CD4-positive, alpha-beta T cell treated with Interleukin-2 at 100 ng/mL for 4 hours (primary cell): ENCODE data around the gene FIZ1.
A peak's percentile ranks its signal among the peaks of the same experiment; 100 is the strongest.
"Not testable (repeated sequence)": the region's sequence is repeated elsewhere in the genome, so short reads cannot be mapped to it uniquely, and the experiment has no call there.

Experiments
- DNase-seq: peaks from one replicate; pipeline ENCODE4 v3.0.0-alpha.2; 2020; ENCODE audit warnings: low spot score

Gene FIZ1

GRCh38 chr19:55594996-55595545 lies 4.2 kb downstream of the FIZ1 start:
- no peak for DNase-seq

DNA sequence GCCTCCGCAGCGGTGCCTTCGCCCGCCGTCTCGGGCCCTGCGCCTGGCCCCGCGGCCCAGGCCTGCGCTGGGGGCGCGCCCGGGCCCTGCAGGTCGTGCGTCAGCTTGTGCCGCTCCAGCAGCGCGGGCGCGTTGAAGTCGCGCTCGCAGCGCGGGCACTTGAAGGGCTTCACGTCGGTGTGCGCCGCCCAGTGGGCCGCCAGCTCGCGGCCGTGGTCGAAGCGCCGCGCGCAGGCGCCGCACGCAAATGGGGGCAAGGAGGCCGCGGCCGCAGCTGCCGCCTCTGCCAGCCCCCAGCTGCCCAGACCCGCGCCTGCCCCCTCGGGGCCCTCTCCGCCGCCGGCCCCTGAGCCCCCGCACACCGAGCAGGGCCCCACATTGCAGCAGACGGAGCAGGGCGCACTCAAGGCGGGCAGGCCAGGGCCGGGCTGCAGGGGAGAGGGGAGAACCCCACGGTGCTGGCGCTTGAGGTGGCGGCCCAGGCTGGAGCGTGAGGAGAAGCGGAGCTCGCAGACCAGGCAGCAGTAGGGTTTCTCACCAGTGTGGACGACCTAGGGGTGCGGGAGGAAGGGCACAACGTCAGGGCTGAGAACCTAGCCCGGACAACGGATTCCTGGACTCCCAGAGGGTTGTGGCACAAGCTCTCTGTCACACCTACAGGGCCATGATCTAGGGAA lies 6.1 kb downstream of the FIZ1 start:
- no peak for DNase-seq

DNA sequence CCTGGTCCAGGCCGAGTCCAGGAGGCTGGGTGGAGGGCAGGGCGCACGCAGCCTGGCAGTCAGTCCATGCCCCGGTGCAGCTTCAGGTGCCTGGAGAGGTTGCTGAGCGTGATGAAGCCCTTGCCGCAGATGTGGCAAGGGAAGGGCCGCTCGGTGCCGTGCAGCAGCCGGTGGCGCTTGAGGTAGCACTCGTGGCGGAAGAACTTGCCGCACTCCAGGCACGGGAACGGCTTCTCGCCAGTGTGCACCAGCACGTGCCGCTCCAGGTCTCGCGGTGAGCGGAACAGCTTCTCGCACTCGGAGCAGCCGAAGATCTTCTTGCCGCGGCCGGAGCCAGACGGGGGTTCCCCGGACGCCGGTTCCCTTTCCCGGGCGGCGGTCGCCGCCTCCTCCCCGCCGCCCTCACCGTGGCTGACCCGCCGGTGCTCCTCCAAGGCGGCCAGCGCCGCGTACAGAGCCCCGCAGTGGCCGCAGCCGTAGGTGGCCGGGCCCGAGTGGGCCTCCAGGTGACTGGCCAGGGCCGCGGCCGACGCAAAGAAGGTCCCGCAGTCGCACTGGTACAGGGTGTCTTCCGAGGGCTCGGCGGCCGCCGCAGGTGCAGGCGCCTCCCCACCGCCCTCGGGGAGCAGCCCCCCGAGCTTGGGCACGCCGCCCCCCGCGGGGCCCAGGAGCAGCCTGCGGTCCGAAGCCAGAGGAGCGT lies 6.8 kb downstream of the FIZ1 start:
- DNase-seq, result no peak

DNA sequence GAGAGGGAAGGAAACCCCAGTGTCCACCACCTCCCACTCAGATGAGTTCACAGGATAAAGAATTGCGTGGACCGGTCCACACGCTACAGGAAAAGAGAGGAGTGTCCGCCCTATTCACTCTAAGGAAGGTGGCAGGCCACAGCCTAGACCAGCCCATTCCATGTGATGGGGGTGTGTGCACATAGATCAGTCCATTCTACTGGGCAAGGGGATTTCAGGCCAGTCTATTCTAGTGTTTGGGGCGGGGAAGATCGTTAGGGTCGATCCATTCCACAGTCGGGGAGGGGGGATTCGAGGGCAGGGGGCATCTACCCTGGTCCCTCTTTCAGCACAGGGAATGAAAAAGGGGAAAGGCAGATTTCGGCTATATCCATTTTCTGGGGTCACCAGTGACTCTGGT lies 7.8 kb downstream of the FIZ1 start:
- no peak for DNase-seq

- no peak for DNase-seq
These were observed 8.7 kb downstream of the FIZ1 start for GRCh38 chr19:55590617-55591016.

- DNase-seq, result no peak
These were observed 9.2 kb downstream of the FIZ1 start for GRCh38 chr19:55590109-55590508.

DNA sequence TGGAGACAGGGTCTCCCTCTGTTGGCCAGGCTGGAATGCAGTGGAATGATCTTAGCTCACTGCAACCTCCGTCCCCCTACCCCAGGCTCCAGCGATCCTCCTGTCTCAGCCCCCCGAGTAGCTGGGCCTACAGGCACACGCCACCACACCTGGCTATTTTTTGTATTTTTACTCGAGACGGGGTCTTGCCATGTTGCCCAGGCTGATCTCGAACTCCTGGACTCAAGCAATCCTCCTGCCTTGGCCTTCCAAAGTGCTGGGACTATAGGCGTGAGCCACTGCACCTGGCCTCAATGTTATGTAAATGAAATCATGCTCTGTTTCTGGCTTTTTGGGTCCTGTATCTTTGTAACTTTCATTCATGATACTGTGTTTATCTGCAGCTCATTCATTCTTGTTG lies 10.6 kb downstream of the FIZ1 start:
- DNase-seq, result no peak

GRCh38 chr19:55586976-55587668 lies 12.2 kb downstream of the FIZ1 start:
- DNase-seq, result peak; percentile 94

GRCh38 chr19:55585658-55586339 lies 13.5 kb downstream of the FIZ1 start:
- no peak for DNase-seq

DNA sequence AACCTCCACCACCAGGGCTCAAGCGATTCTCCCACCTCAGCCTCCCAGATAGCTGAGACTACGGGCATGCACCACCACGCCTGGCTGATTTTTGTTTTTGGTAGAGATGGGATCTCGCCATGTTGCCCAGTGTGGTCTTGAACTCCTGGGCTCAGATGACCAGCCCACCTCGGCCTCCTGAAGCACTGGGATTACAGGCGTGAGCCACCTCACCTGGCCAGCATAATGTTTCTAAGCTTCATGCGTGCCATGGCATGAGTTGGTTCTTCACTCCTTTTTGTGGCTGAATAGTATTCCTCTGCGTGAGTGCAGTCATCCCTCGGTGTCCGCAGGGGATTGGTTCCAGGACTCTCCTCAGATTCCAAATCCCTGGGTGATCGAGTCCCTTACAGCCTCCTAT lies 14.4 kb downstream of the FIZ1 start:
- no peak for DNase-seq

DNA sequence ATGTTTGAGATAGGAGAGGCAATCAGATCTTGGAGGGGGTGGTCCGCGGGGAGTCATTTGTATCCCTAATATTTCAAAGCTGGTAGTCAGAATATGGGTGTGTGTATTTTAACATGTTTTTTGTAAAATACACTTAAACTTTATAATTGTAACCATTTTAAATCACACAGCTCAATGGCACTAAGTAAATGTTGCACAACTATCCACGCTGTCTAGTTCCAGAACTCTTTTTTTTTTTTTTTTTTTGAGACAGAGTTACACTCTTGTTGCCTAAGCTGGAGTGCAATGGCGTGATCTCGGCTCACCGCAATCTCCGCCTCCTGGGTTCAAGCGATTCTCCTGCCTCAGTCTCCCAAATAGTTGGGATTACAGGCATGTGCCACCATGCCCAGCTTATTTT lies 15.4 kb downstream of the FIZ1 start:
- not testable (repeated sequence) for DNase-seq

DNA sequence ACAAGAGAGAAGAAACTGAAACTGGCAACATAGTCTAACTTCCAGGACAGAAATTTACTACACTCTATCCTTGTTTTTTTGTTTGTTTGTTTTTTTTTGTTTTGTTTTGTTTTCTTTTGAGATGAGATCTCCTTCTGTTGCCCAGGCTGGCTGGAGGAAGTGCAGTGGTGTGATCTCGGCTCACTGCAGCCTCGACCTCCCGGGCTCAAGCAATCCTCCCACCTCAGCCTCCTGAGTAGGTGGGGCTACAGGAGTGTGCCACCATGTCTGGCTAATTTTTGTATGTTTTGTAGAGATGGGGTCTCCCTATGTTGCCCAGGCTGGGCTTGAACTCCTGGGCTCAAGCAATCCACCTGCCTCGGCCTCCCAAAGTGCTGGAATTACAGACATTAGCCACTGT lies 17.0 kb downstream of the FIZ1 start:
- DNase-seq, result not testable (repeated sequence)

- no peak for DNase-seq
These were observed 17.5 kb downstream of the FIZ1 start for GRCh38 chr19:55581823-55582223.

- DNase-seq, result no peak
These were observed 18.0 kb downstream of the FIZ1 start for GRCh38 chr19:55581145-55581822.

DNA sequence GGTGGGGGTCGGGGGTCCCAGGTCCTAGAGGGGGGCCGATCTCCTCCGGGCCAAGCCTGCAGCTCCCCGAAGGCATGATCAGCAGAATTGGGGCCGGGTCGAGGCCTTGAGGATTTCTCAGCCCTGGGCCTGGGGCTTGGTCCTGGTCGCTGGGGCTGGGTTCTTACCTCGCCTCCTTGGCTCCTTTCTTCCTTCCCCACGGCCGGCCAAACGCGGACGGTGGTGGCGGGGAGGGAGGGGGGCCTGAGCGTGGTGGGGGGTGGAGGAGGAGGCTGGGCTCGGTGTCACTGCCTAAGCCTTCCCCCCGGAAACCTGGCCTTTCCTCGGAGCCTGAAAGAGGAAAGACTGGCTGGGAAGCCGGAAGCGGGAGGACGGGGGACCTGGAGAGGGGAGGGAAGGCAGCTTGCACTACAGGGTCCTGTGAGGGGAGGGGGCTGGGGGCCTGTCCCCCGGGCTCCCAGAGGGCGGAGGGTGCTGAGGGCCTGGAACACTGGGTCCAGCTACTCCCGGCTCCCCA lies 18.6 kb downstream of the FIZ1 start, which contains the start of gene ZNF579:
ZNF579 (minus strand) TSS at position 221 of the 517 bp plus-strand sequence. CDS start 1,209 bp downstream, outside the sequence.
- peak; percentile 76 for DNase-seq

GRCh38 chr19:55579766-55580621 lies 19.3 kb downstream of the FIZ1 start:
- DNase-seq, result no peak

DNA sequence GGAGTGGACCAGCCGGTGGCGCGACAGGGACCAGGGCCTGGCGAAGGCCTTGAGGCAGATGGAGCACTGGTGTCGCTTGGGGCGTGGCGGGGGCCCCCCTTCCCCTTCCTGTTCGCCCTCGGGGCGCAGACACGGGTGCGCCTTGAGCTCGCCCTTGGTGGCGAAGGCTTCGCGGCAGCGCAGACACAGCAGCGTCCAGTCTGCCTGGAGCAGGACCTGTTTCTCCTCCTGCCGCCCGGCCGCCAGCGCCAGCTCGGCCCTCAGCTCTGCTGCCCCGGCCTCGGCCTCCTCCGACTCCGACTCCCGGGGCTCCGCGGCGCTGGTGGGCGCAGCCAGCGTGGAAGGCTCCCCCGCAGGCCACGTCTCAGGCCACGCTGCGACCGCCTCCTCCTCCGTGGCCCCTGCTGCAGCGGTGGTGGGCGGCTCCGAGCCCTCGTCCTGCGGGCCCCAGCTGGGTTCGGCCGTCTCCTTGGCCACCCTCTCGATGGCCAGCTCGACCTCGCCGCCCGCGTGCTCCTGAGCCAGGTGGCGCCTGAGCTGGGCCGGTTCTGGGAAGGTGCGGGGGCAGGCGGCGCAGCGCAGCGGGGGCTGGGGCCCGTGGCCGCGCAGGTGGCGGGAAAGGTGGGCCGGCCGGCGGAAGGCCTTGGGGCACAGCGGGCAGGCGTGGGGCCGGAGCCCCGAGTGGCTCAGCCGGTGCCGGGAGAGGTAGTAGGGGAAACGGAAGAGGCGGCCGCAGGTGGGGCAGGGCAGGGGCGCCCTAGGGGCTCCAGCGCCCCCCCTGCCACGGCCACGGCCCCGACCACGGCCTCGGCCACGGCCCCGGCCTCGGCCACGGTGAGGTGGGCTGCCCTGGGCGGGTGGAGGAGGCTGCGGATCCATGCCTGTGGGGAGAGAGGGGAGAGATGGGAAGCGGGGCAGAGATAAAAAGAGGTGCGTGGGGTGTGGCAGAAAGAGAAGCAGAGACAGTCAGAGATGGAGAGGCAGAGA lies 20.3 kb downstream of the FIZ1 start:
- DNase-seq, result no peak

GRCh38 chr19:55578031-55578760 lies 21.1 kb downstream of the FIZ1 start:
- DNase-seq, result no peak
